Breast epithelium (tissue), 4 donors: Measurements from ENCODE around the gene LCN10. TPM values are rescaled to one million over a fixed set of nuclear protein-coding genes. Genes with fewer than 3 reads are reported as not detected.

Experiments used
- DNase-seq, 2 donors: peaks; one replicate each; pipeline ENCODE4 v3.0.0-alpha.2; 2019; ENCODE audit warnings: low spot score in 2 of 2
- H3K27ac ChIP-seq, 2 donors: fragments of 200-600 bp; sonication (generic) in 1 of 2; one replicate each; pipeline ENCODE4 v1.5.1; 2016 to 2019; ENCODE audit warnings: mild to moderate bottlenecking in 1 of 2
- H3K27me3 ChIP-seq, 2 donors: fragments of 200-600 bp; sonication (generic) in 1 of 2; one replicate each; pipeline versions ENCODE4 v1.5.1 to v1.6.0; 2017 to 2019; ENCODE audit warnings: control low read depth in 1 of 2, mild to moderate bottlenecking in 1 of 2
- H3K36me3 ChIP-seq: fragments of 200-600 bp; one replicate; pipeline ENCODE4 v1.5.1; 2019
- H3K4me1 ChIP-seq, 2 donors: fragments of 200-600 bp; sonication (generic); one replicate each; pipeline ENCODE4 v1.5.1; 2016 to 2019; ENCODE audit warnings: control low read depth in 1 of 2
- H3K4me3 ChIP-seq, 3 donors: fragments of 200-600 bp; sonication (generic); 1 replicate in 2 of 3; 2 replicates in 1 of 3; pipeline ENCODE4 v1.5.1; 2016 to 2019; ENCODE audit warnings: mild to moderate bottlenecking in 3 of 3, moderate library complexity in 2 of 3
- H3K9me3 ChIP-seq, 2 donors: fragments of 200-600 bp; sonication (generic) in 1 of 2; one replicate each; pipeline ENCODE4 v1.5.1; 2016 to 2019; ENCODE audit warnings: control low read depth in 1 of 2
- POLR2A ChIP-seq: fragments of 450-650 bp; IDR thresholded peaks from one replicate; pipeline ENCODE4 v1.6.1; 2016; ENCODE audit warnings: antibody characterized with exemption, mild to moderate bottlenecking, moderate library complexity
- POLR2AphosphoS5 ChIP-seq, 3 donors: sonication (generic); formaldehyde crosslinking; IDR thresholded peaks; one replicate each; pipeline ENCODE4 v1.6.1; 2017; ENCODE audit warnings: antibody characterized with exemption in 3 of 3
- intact Hi-C: fragments of 100-400 bp; cut with DNase I; formaldehyde crosslinking; loops from one replicate; pipeline ENCODE4 v1.15.1; 2023; ENCODE audit warnings: low total_unique reads
- total RNA-seq, 3 donors: library from RNA; depleted of rRNA; stranded (reverse); fragments of >200 nt; gene quantifications; one replicate each; pipeline ENCODE4 v1.1.0, GENCODE V29; 2016
- TF ChIP-seq, protein P1 (sequence below), 3 donors: fragments of 450-650 bp; IDR thresholded peaks; one replicate each; pipeline ENCODE4 v1.5.1; 2016 to 2017; ENCODE audit warnings: antibody characterized with exemption in 3 of 3, mild to moderate bottlenecking in 3 of 3, moderate library complexity in 3 of 3

The LCN10 gene
- total RNA-seq, 3 donors from 2014 or later, result 0.73 to 6.9 (median 6.7) TPM

DNA sequence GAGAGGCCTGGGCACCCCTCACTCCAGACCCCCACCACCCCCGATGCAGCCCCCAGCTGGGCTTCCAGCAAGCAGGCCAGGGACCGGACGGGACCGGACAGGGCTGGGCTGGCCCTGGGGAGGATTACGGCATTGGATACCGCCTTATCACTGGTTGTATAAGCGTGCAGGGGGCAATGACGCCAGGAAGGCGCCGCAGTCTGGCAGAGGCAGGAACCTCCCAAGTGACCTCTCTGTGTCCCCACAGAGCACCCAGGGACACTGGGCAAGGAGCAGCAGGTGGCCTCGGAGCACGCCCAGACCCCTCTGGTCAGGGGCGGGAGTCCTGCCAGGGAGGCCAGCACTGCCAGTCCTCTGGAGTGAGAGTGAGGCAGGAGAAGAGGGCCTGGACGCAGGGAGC, 22.3 kb upstream of the LCN10 start:
- Histone ChIP-seq H3K9me3 (no peaks in the 10 kb centered on the region), H3K27me3 (peaks cover 0 to 34% of the 10 kb centered on the region in 2 donors), H3K4me3 (no peak overlapping the region), H3K4me1 (no peaks in the 10 kb centered on the region), H3K36me3 (no peaks in the 10 kb centered on the region), H3K27ac (no peak overlapping the region)
- TF ChIP-seq POLR2A (no peak), POLR2AphosphoS5 (IDR thresholded peaks at IDR 0.05) (no peak)
- TF ChIP-seq, protein P1, sequence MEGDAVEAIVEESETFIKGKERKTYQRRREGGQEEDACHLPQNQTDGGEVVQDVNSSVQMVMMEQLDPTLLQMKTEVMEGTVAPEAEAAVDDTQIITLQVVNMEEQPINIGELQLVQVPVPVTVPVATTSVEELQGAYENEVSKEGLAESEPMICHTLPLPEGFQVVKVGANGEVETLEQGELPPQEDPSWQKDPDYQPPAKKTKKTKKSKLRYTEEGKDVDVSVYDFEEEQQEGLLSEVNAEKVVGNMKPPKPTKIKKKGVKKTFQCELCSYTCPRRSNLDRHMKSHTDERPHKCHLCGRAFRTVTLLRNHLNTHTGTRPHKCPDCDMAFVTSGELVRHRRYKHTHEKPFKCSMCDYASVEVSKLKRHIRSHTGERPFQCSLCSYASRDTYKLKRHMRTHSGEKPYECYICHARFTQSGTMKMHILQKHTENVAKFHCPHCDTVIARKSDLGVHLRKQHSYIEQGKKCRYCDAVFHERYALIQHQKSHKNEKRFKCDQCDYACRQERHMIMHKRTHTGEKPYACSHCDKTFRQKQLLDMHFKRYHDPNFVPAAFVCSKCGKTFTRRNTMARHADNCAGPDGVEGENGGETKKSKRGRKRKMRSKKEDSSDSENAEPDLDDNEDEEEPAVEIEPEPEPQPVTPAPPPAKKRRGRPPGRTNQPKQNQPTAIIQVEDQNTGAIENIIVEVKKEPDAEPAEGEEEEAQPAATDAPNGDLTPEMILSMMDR (IDR thresholded peaks at IDR 0.05), result no peak
- intact Hi-C loops, result no loop called here
- DNase-seq, result no peak

DNA sequence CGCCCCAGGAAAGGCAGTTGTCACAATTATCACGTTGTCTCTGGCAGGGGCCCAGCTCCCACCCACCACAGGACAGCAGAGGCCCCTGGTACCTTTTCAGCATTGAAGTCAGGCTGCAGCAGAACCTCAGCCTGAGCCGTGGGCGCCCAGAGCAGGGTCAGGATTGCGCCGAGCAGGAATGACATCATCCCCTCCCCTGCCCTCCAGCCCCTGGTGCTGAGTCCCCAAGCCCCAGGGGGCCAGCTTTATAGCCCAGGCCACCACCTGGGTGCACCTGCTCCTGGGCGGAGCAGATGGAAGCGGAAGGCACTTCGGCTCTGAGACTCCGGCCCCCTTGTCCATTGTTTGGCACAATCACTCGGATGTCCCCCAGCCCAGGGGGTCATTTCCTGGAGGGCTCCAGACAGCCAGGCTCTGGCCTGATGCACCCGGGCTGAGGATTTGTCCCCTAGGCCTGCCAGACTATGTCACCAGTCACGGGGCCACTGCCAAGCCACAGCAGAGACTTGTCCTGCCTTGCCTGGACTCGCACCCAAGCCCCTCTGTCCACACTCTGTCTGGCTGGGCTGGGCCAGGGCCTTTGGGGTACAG, 21.7 kb upstream of the LCN10 start, which contains the start of gene LCN15:
Gene LCN15, minus strand, starts transcription at position 218 of the 591 bp plus-strand sequence. Its CDS starts 30 bp downstream, at position 188.
- Histone ChIP-seq H3K27ac (no peak within 1 kb of the TSS), H3K4me3 (no peak within 1 kb of the TSS), H3K9me3 (no peaks in the 10 kb centered on the region), H3K27me3 (peaks cover 0 to 34% of the 10 kb centered on the region in 2 donors), H3K4me1 (no peaks in the 10 kb centered on the region), H3K36me3 (no peaks in the 10 kb centered on the region)
- DNase-seq, result no peak
- intact Hi-C loops, result no loop called here
- TF ChIP-seq POLR2AphosphoS5 (IDR thresholded peaks at IDR 0.05), result no peak
- TF ChIP-seq POLR2A, result no peak
- TF ChIP-seq, protein P1 (IDR thresholded peaks at IDR 0.05), result no peak

DNA sequence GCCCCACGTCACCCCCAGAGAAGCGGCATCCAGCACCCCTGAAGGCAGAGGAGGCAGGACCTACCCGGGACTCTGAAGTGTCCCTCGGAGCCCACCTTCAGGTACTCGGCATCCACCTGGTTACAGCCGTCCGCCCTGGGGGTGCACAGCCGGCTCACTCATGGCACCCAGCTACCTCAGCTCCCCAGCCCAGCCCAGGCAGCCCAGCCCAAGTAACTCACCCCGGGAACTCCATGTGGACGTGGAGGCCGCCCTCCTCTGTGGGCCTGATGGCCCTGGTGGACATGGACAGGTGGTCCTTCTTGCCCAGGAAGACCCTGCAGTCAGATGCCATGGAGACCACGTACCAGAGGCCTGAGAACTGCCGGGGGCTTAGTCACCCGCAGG, 20.9 kb upstream of the LCN10 start:
- TF ChIP-seq POLR2A (no peak), POLR2AphosphoS5 (IDR thresholded peaks at IDR 0.05) (no peak)
- TF ChIP-seq, protein P1 (IDR thresholded peaks at IDR 0.05), result no peak
- Histone ChIP-seq H3K9me3 (no peaks in the 10 kb centered on the region), H3K4me3 (no peak overlapping the region), H3K4me1 (no peaks in the 10 kb centered on the region), H3K27ac (no peak overlapping the region), H3K27me3 (peaks cover 0 to 34% of the 10 kb centered on the region in 2 donors), H3K36me3 (no peaks in the 10 kb centered on the region)
- DNase-seq, result no peak
- intact Hi-C loops, result no loop called here

DNA sequence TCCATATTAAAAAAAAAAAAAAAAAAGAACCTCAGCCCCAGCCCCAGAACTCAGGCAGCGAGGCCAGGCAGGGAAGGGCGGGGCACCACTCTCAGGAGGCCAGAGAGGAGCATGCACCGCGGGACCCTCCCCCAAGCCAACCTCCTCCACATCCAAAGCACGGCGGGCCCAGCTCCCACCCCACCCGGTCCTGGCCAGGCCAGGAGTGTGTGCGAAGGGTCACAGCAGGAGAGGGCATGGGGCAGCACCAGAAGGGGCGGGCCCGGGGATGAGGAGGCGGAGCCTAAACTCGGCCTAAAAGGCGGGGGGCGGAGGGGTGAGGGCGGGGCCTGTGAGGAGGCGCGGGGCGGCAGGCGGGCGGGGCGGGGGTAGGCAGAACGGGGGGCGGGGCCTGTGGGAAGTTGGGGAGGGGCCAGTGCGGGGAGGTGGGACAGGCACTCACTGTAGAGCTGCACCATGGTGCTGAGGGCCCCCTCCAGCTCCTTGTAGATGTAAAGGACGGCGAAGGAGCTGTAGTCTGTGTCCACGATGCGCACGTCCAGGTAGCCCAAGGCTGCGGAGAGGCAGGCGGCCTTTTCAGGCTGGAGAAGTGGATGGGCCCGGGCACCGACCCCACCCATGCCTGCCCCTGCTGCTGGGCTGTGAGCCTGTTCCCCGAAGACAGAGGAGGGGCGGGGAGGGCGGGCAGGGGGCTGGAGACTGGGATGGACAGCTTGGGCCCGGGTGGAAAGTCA, 20.3 kb upstream of the LCN10 start:
- DNase-seq, result no peak
- Histone ChIP-seq H3K36me3 (no peaks in the 10 kb centered on the region), H3K4me1 (no peaks in the 10 kb centered on the region), H3K4me3 (no peak overlapping the region), H3K9me3 (no peaks in the 10 kb centered on the region), H3K27me3 (peaks cover 0 to 33% of the 10 kb centered on the region in 2 donors), H3K27ac (no peak overlapping the region)
- intact Hi-C loops, result no loop called here
- TF ChIP-seq POLR2A (no peak), POLR2AphosphoS5 (IDR thresholded peaks at IDR 0.05) (no peak)
- TF ChIP-seq, protein P1 (IDR thresholded peaks at IDR 0.05), result no peak

DNA sequence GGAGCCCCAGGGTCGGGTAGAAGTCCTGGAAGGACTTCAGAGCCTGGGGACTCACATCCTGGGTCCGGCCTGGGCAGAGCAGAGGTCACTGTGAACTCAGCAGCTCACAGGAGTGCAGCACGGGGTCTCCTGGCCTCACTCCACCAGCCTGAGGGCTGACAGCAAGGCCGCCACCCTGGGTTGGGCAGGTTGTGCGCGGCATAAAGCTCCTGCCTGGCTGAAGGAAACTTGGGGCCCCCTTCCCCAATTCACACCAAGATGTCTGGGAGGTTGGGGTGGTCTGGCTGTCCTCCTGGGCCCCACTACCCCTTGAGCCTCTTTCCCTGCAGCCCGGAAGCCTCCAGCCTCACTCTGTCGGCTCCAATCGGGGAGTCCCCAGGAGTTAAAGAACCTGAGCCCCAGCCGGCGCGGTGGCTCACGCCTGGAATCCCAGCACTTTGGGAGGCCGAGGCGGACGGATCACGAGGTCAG, 19.5 kb upstream of the LCN10 start:
- H3K27ac ChIP-seq, result no peak overlapping the region
- no peaks in the 10 kb centered on the region for H3K36me3 ChIP-seq
- H3K9me3 ChIP-seq, result no peaks in the 10 kb centered on the region
- no peaks in the 10 kb centered on the region for H3K4me1 ChIP-seq
- peaks cover 0 to 25% of the 10 kb centered on the region in 2 donors for H3K27me3 ChIP-seq
- TF ChIP-seq POLR2AphosphoS5 (IDR thresholded peaks at IDR 0.05) (no peak), POLR2A (no peak)
- TF ChIP-seq, protein P1 (IDR thresholded peaks at IDR 0.05), result no peak
- DNase-seq, result no peak
- intact Hi-C loops, result no loop called here
- no peak overlapping the region for H3K4me3 ChIP-seq
